Fibroblast of lung (primary cell): ENCODE data around the gene C19orf38. TPM values are rescaled to one million over a fixed set of nuclear protein-coding genes. Genes with fewer than 3 reads are reported as not detected.

Experiments used
- DNase-seq, 2 donors: peaks; one replicate each; pipeline versions ENCODE4 v3.0.0 to v3.0.0-alpha.2; 2010; ENCODE audit warnings: low read depth in 2 of 2
- H2AFZ ChIP-seq: 2 replicates; pipeline ENCODE4 v1.5.1; 2012; ENCODE audit warnings: low read length, control low read depth, inconsistent platforms
- H3K27ac ChIP-seq: 2 replicates; pipeline ENCODE4 v1.5.1; 2011; ENCODE audit warnings: low read length, control low read depth; ENCODE audit not compliant: insufficient read depth
- H3K27me3 ChIP-seq: 2 replicates; pipeline ENCODE4 v1.5.1; 2011; ENCODE audit warnings: mild to moderate bottlenecking, low read length; ENCODE audit not compliant: control insufficient read depth, insufficient read depth
- H3K36me3 ChIP-seq: 2 replicates; pipeline ENCODE4 v1.5.1; 2011; ENCODE audit warnings: low read length; ENCODE audit not compliant: control insufficient read depth, insufficient read depth
- H3K4me1 ChIP-seq: 2 replicates; pipeline ENCODE4 v1.5.1; 2011; ENCODE audit warnings: low read length; ENCODE audit not compliant: control insufficient read depth, insufficient read depth; ENCODE audit errors: extremely low read depth
- H3K4me2 ChIP-seq: 2 replicates; pipeline ENCODE4 v1.5.1; 2011; ENCODE audit warnings: low read length, control low read depth; ENCODE audit not compliant: insufficient read depth; ENCODE audit errors: extremely low read depth
- H3K4me3 ChIP-seq, 4 experiments: fragments of 200-600 bp in 1 of 4; sonication (generic) in 1 of 4; replicated peaks in 1 of 4; 2 replicates each; pipeline ENCODE4 v1.5.1; 2011 to 2016; ENCODE audit warnings: low read length in 4 of 4, low read depth in 3 of 4, mild to moderate bottlenecking in 3 of 4, control low read depth in 2 of 4, inconsistent platforms in 1 of 4, mixed read lengths in 1 of 4; ENCODE audit not compliant: insufficient read depth in 1 of 4; ENCODE audit errors: control extremely low read depth in 1 of 4
- H3K79me2 ChIP-seq: 2 replicates; pipeline ENCODE4 v1.5.1; 2012; ENCODE audit warnings: mild to moderate bottlenecking, low read length, inconsistent platforms; ENCODE audit not compliant: control insufficient read depth, insufficient read depth
- H3K9ac ChIP-seq: 2 replicates; pipeline ENCODE4 v1.5.1; 2011; ENCODE audit warnings: mild to moderate bottlenecking, low read length, control low read depth; ENCODE audit not compliant: insufficient read depth
- H3K9me3 ChIP-seq: 2 replicates; pipeline ENCODE4 v1.5.1; 2012; ENCODE audit warnings: low read depth, low read length; ENCODE audit not compliant: control insufficient read depth, insufficient read depth
- H4K20me1 ChIP-seq: 2 replicates; pipeline ENCODE4 v1.5.1; 2011; ENCODE audit warnings: low read length; ENCODE audit not compliant: control insufficient read depth, insufficient read depth; ENCODE audit errors: extremely low read depth
- EZH2 ChIP-seq: IDR thresholded peaks from 2 replicates; pipeline ENCODE4 v1.5.1; 2012; ENCODE audit warnings: low read length, control low read depth, mild to moderate bottlenecking; ENCODE audit errors: missing control alignments
- polyA plus RNA-seq, 2 donors: library from polyadenylated mRNA; depleted of rRNA in 1 of 2; stranded (reverse) in 1 of 2; unstranded in 1 of 2; fragments of >200 nt; gene quantifications; 2 replicates each; pipeline ENCODE4 v1.2.1, GENCODE V29; 2011 to 2012; ENCODE audit warnings: missing spikeins in 1 of 2
- total RNA-seq: library from RNA; depleted of rRNA; stranded (reverse); fragments of >200 nt; gene quantifications from 2 replicates; pipeline ENCODE4 v1.2.1, GENCODE V29; 2014
- TF ChIP-seq, protein P1 (sequence below), 2 donors: IDR thresholded peaks in 1 of 2; conservative IDR thresholded peaks in 1 of 2; 1 replicate in 1 of 2; 2 replicates in 1 of 2; pipeline ENCODE4 v1.5.1; 2011 to 2012; ENCODE audit warnings: low read length in 2 of 2, control low read depth in 1 of 2, inconsistent platforms in 1 of 2, low read depth in 1 of 2, mild to moderate bottlenecking in 1 of 2

C19orf38 gene
- total and polyA plus RNA-seq, 2 donors (not counting 1 experiment from before 2014, with no cell fraction given): 0.08 to 1.3 TPM

DNA sequence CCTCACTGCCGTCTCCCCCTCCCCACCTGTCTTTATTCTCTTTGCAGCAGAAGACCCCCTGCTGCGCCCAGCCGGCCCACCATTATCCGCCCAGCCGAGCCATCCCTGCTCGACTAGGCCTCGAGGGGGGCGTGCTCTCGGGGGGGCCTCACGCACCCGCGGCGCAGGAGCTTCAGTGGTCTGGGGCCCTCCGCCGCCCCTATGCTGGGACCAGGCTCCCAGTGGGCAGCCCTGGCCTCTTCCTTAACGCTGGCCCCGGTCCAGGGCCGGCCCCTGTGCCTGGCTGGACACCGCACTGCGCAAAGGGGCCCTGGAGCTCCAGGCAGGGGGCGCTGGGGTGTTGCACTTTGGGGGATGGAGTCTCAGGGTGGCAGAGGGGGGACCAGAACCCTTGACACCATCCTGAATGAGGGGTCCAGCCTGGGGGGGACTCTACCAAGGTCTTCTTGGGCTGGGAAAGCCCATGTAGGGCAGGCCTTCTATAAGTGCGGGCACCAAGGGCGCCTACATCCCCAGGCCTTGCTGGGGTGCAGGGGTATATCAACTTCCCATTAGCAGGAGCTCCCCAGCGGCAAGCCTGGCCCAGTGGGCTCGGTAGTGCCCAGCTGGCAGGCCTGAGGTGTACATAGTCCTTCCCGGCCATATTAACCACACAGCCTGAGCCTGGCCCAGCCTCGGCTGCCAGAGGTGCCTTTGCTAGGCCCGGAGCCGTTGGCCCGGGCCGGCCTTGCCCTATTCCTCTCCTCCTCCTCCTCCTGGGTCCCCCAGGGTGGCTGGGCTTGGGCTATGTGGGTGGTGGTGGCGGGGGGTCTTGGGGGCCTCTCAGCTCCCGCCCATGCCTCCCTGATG is 17.1 kb upstream of the C19orf38 start:
- Histone ChIP-seq H3K36me3 (peaks cover 19% of the 10 kb centered on the region), H4K20me1 (no peaks in the 10 kb centered on the region), H3K4me1 (peaks cover 4% of the 10 kb centered on the region), H3K4me2 (no peak overlapping the region), H2AFZ (no peak overlapping the region), H3K9ac (no peak overlapping the region), H3K4me3 (no peak overlapping the region), H3K27me3 (no peaks in the 10 kb centered on the region), H3K9me3 (no peaks in the 10 kb centered on the region), H3K27ac (no peak overlapping the region), H3K79me2 (no peaks in the 10 kb centered on the region)
- TF ChIP-seq, protein P1, sequence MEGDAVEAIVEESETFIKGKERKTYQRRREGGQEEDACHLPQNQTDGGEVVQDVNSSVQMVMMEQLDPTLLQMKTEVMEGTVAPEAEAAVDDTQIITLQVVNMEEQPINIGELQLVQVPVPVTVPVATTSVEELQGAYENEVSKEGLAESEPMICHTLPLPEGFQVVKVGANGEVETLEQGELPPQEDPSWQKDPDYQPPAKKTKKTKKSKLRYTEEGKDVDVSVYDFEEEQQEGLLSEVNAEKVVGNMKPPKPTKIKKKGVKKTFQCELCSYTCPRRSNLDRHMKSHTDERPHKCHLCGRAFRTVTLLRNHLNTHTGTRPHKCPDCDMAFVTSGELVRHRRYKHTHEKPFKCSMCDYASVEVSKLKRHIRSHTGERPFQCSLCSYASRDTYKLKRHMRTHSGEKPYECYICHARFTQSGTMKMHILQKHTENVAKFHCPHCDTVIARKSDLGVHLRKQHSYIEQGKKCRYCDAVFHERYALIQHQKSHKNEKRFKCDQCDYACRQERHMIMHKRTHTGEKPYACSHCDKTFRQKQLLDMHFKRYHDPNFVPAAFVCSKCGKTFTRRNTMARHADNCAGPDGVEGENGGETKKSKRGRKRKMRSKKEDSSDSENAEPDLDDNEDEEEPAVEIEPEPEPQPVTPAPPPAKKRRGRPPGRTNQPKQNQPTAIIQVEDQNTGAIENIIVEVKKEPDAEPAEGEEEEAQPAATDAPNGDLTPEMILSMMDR (conservative IDR thresholded peaks at IDR 0.05 in 1 of 2, IDR thresholded peaks at IDR 0.05 in 1 of 2; ENCODE audit: low read depth in 1 of 2, low read length in 2 of 2): no peak
- TF ChIP-seq EZH2: no peak
- DNase-seq: no peak

DNA sequence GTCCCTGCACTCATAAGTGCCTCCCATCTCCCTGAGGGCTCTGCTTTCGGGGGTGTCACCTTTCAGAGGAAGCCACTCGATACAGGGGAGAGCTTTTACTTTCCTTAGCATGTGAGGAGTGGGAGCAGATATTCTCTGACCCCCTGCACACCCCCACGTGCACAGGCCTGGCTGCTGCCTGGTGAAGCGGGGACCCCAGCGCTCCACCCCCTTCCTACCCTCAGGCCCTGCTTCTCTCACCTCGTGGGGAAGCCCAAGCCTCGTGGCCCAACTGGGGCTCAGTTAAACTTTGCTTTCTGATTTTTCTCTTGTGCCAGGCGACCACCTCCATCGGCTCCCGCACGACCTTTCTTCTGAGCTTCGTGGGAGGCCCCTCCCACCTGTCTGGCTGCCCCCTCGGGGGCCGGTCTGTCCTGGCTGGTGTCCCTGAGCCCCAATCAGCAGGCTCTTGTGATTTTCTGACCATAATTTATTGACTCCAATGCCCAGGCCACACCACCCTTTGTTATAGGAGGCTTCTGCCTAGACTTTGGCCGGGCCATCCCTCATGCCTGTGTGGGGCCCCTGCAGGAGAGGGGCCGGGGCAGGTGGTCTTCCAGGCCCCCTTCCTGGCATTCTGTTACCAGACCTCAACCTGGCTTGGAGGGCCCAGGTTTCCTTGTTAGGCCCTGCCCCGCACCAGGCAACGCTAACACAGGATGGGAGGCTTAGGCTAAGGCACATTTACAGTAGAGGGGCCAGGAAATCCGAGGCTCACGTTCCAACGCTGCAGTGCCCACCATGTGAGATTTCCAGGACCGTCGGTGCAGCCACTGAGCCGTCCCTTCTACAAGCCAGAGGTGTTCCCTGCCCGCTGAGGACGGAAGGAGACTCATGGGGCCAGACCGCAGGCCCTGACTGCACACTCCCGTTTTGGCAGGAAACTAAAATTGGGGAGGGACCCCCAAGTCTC is 16.0 kb upstream of the C19orf38 start:
- no peaks in the 10 kb centered on the region for H3K27me3 ChIP-seq
- H3K4me2 ChIP-seq: no peak overlapping the region
- peaks cover 8% of the 10 kb centered on the region for H3K4me1 ChIP-seq
- H3K9ac ChIP-seq: no peak overlapping the region
- H3K79me2 ChIP-seq: no peaks in the 10 kb centered on the region
- no peaks in the 10 kb centered on the region for H4K20me1 ChIP-seq
- H3K36me3 ChIP-seq: peaks cover 17% of the 10 kb centered on the region
- no peak for DNase-seq
- no peak for TF ChIP-seq EZH2
- TF ChIP-seq, protein P1 (conservative IDR thresholded peaks at IDR 0.05 in 1 of 2, IDR thresholded peaks at IDR 0.05 in 1 of 2; ENCODE audit: low read depth in 1 of 2, low read length in 2 of 2): no peak
- no peaks in the 10 kb centered on the region for H3K9me3 ChIP-seq
- no peak overlapping the region for H3K27ac ChIP-seq
- no peak overlapping the region for H3K4me3 ChIP-seq
- no peak overlapping the region for H2AFZ ChIP-seq

DNA sequence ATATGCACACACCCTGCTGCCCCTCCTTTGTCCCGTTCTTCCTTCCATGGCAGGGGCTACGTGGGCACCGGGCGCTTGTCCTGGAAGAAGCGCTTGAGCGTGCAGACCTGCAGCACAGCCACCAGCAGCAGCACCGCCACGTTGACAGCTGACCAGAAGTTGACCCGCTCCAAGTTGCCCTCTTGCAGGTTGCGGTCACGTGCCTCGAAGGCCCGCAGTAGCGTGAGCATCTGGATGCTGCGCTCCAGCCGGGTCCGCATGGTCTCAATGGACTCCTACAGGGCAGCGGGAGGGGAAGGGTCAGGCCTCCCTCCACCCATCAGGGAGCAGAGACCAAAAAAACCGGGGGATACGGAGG is 15.3 kb upstream of the C19orf38 start:
- Histone ChIP-seq H3K4me3 (no peak overlapping the region), H4K20me1 (no peaks in the 10 kb centered on the region), H3K4me2 (no peak overlapping the region), H3K36me3 (peaks cover 17% of the 10 kb centered on the region), H3K9me3 (no peaks in the 10 kb centered on the region), H3K79me2 (no peaks in the 10 kb centered on the region), H2AFZ (no peak overlapping the region), H3K27ac (no peak overlapping the region), H3K4me1 (peaks cover 8% of the 10 kb centered on the region), H3K27me3 (no peaks in the 10 kb centered on the region), H3K9ac (no peak overlapping the region)
- DNase-seq: no peak
- no peak for TF ChIP-seq EZH2
